ENCODE measurements around the gene VEZT. TPM values are rescaled to one million over a fixed set of nuclear protein-coding genes. Genes with fewer than 3 reads are reported as not detected.

VEZT gene
- polyA plus RNA-seq, 3 donors: 14.6 to 20.6 (median 16.7) TPM

DNA sequence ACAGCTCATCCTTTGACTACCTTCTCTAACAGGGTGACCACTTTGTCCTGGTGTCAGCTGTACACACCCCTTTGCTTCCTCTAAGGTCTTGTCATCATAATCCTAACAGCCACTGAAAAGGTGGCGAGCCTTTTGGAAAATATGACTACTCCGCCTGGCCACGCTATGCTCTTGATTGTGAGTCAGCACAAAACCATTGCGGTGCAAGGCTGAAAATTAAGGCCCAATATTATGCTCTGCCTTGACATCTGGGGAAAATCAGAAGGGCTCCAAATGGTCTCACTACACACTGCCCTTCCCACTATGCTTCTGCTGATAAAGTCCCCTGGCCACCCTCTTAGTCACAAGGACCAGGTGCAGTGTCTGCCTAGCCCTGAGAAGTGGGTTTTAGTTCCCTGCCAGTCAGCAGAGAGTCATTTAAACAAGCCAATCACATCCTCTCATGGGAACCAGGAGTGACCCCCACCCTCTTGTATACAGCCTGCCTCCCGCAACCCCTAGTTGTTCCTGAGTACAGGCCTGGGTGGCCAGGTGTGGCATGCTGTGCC lies 34.7 kb upstream of the VEZT start:
- WGBS (ENCODE audit: insufficient coverage): 72% methylated on average over 4 of the region's 5 CpGs
- Histone ChIP-seq H3K9ac (ENCODE audit: insufficient read depth, low read length, poor library complexity, severe bottlenecking) (no peak overlapping the region), H3K4me1 (ENCODE audit: control insufficient read depth in 1 of 2, insufficient read depth in 2 of 2, low read length in 2 of 2) (peaks cover 22 to 26% of the 10 kb centered on the region in 2 donors), H3K4me2 (replicated peaks; ENCODE audit: extremely low read depth, low read length, poor library complexity, severe bottlenecking) (no peak overlapping the region), H3K27me3 (ENCODE audit: control insufficient read depth in 2 of 2, insufficient read depth in 2 of 2, low read length in 2 of 2) (no peaks in the 10 kb centered on the region), H3K79me2 (ENCODE audit: insufficient read depth, low read length) (no peaks in the 10 kb centered on the region), H3K27ac (ENCODE audit: low read depth in 1 of 2, low read length in 2 of 2) (no peak overlapping the region), H3K4me3 (replicated peaks in 1 of 3; ENCODE audit: low read depth in 2 of 3, low read length in 3 of 3) (no peak overlapping the region), H3K36me3 (replicated peaks in 1 of 2; ENCODE audit: control insufficient read depth in 1 of 2, insufficient read depth in 2 of 2, low read length in 2 of 2) (peaks cover 0 to 2% of the 10 kb centered on the region in 2 donors), H4K20me1 (ENCODE audit: insufficient read depth, low read length) (peaks cover 40% of the 10 kb centered on the region), H2AFZ (ENCODE audit: insufficient read depth, low read depth, low read length, poor library complexity, severe bottlenecking) (no peak overlapping the region), H3K9me3 (replicated peaks in 1 of 2; ENCODE audit: control insufficient read depth in 1 of 2, insufficient read depth in 1 of 2, low read length in 2 of 2) (no peaks in the 10 kb centered on the region)
- H3K4me1 Mint-ChIP-seq: peaks cover 20% of the 10 kb centered on the region
- H3K27ac Mint-ChIP-seq: peak overlapping the region in 2 of 7 donors; percentile 13 to 47
- H3K9me3 Mint-ChIP-seq: no peaks in the 10 kb centered on the region
- no peak for TF ChIP-seq CTCF (IDR thresholded peaks at IDR 0.05)
- peaks cover 0 to 6% (median 1%) of the 10 kb centered on the region in 3 donors for H3K27me3 Mint-ChIP-seq (ENCODE audit: low read depth in 3 of 3)
- H3K36me3 Mint-ChIP-seq: peaks cover 8 to 28% of the 10 kb centered on the region in 2 donors
- intact Hi-C loops (cut with micrococcal nuclease): no loop called here
- no peak overlapping the region for H3K4me3 Mint-ChIP-seq
- DNase-seq: no peak

DNA sequence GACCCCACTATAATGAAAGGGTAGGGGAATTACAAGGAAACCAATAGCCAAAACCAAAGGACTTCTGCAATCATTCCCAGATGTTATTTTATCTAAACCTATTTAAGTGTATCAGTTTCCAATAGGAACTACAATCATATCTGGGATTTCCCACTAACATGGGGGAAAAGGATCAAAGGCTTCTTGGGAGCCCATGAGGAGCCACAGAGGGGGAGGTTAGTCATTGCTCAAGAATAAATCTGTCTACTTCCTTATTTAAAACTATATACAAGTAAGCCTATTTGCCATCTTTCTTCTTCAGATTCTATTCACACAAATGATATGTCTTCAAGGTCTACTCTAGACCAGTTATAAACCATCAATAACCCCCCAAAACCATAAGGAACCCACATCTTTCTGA lies 33.5 kb upstream of the VEZT start:
- no peaks in the 10 kb centered on the region for H3K79me2 ChIP-seq (ENCODE audit: insufficient read depth, low read length)
- peak overlapping the region in 1 of 7 donors; percentile 15 for H3K27ac Mint-ChIP-seq

More for the DNA sequence above, 33.5 kb upstream of the VEZT start:
- H3K4me1 ChIP-seq (ENCODE audit: control insufficient read depth in 1 of 2, insufficient read depth in 2 of 2, low read length in 2 of 2): peaks cover 22 to 26% of the 10 kb centered on the region in 2 donors
- peak in 2 of 3 donors; percentile 26 to 51 for DNase-seq
- no peak overlapping the region for H3K9ac ChIP-seq (ENCODE audit: insufficient read depth, low read length, poor library complexity, severe bottlenecking)
- no peak overlapping the region for H3K27ac ChIP-seq (ENCODE audit: low read depth in 1 of 2, low read length in 2 of 2)
- peaks cover 34% of the 10 kb centered on the region for H4K20me1 ChIP-seq (ENCODE audit: insufficient read depth, low read length)
- H3K36me3 ChIP-seq (replicated peaks in 1 of 2; ENCODE audit: control insufficient read depth in 1 of 2, insufficient read depth in 2 of 2, low read length in 2 of 2): peaks cover 0 to 5% of the 10 kb centered on the region in 2 donors
- peaks cover 0 to 5% (median 1%) of the 10 kb centered on the region in 3 donors for H3K27me3 Mint-ChIP-seq (ENCODE audit: low read depth in 3 of 3)
- H3K36me3 Mint-ChIP-seq: peaks cover 12 to 30% of the 10 kb centered on the region in 2 donors
- H3K4me3 ChIP-seq (replicated peaks in 1 of 3; ENCODE audit: low read depth in 2 of 3, low read length in 3 of 3): no peak overlapping the region
- intact Hi-C loops (cut with micrococcal nuclease): no loop called here
- no peak overlapping the region for H3K4me2 ChIP-seq (replicated peaks; ENCODE audit: extremely low read depth, low read length, poor library complexity, severe bottlenecking)
- peaks cover 19% of the 10 kb centered on the region for H3K4me1 Mint-ChIP-seq
- no peak overlapping the region for H2AFZ ChIP-seq (ENCODE audit: insufficient read depth, low read depth, low read length, poor library complexity, severe bottlenecking)
- TF ChIP-seq CTCF (IDR thresholded peaks at IDR 0.05): no peak
- H3K27me3 ChIP-seq (ENCODE audit: control insufficient read depth in 2 of 2, insufficient read depth in 2 of 2, low read length in 2 of 2): no peaks in the 10 kb centered on the region
- no peaks in the 10 kb centered on the region for H3K9me3 ChIP-seq (replicated peaks in 1 of 2; ENCODE audit: control insufficient read depth in 1 of 2, insufficient read depth in 1 of 2, low read length in 2 of 2)
- H3K4me3 Mint-ChIP-seq: no peak overlapping the region
- H3K9me3 Mint-ChIP-seq: no peaks in the 10 kb centered on the region

Data from CD14-positive monocyte (primary cell).